HFFc6 (cell line): ENCODE results near the gene UNC5CL. TPM values are rescaled to one million over a fixed set of nuclear protein-coding genes. Genes with fewer than 3 reads are reported as not detected.
A peak's percentile ranks its signal among the peaks of the same experiment; 100 is the strongest.

Experiments
- DNase-seq: peaks from one replicate; pipeline ENCODE4 v3.0.0-alpha.2; 2018
- H3K27ac Mint-ChIP-seq: 2 replicates; pipeline ENCODE4 v1.8.0; 2020; ENCODE audit warnings: mild to moderate bottlenecking, mixed read lengths
- H3K27me3 Mint-ChIP-seq: 2 replicates; pipeline ENCODE4 v1.8.0; 2021; ENCODE audit warnings: mild to moderate bottlenecking, moderate library complexity, mixed read lengths; ENCODE audit not compliant: insufficient read depth
- H3K36me3 Mint-ChIP-seq: 2 replicates; pipeline ENCODE4 v1.8.0; 2021; ENCODE audit warnings: low read depth, mixed read lengths
- H3K4me1 Mint-ChIP-seq: 2 replicates; pipeline ENCODE4 v1.8.0; 2020; ENCODE audit warnings: low read depth, mixed read lengths
- H3K4me3 Mint-ChIP-seq: 2 replicates; pipeline ENCODE4 v1.8.0; 2020; ENCODE audit warnings: mild to moderate bottlenecking, moderate library complexity, mixed read lengths
- H3K9me3 Mint-ChIP-seq: 2 replicates; pipeline ENCODE4 v1.8.0; 2020; ENCODE audit warnings: mild to moderate bottlenecking, mixed read lengths
- CTCF ChIP-seq: fragments of 200-600 bp; sonication (generic); IDR thresholded peaks from 2 replicates; pipeline ENCODE4 v1.5.0; 2021; ENCODE audit warnings: antibody characterized with exemption, mild to moderate bottlenecking
- total RNA-seq, 6 experiments: library from RNA; stranded (reverse); fragmentation: NEBNext Ultra II Directional; extraction: Animal tissue kit (Norgen Biotek cat#: 25700); gene quantifications; 2 replicates in 1 of 6; 3 replicates in 5 of 6; pipeline ENCODE4 v1.2.3, GENCODE V29; 2021

UNC5CL gene
- total RNA-seq, 6 experiments from 2014 or later: not detected

DNA sequence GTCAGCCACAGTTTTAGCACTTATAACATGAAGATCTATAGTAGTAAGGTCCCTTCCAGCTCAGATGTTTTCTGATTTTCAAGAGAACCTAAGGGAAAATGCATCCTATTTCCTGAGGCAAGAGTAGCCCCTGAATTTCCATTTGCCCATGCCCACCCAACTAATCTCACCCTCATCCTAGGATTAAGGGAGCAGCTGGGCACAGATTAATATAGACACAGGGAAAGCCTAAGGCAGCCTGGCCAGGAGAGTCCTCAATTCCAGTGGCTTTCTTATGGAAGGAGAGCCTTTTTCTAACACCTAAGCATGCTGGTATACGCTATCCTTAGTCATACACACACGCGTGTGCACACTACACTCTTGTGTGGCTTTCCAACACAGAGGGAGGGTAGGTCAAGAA lies 15.5 kb upstream of the UNC5CL start:
- no peak for TF ChIP-seq CTCF
- Mint-ChIP-seq H3K36me3 (no peaks in the 10 kb centered on the region), H3K27ac (no peak overlapping the region), H3K9me3 (no peaks in the 10 kb centered on the region), H3K4me3 (no peak overlapping the region), H3K4me1 (peaks cover 19% of the 10 kb centered on the region), H3K27me3 (peaks cover 16% of the 10 kb centered on the region)
- no peak for DNase-seq

DNA sequence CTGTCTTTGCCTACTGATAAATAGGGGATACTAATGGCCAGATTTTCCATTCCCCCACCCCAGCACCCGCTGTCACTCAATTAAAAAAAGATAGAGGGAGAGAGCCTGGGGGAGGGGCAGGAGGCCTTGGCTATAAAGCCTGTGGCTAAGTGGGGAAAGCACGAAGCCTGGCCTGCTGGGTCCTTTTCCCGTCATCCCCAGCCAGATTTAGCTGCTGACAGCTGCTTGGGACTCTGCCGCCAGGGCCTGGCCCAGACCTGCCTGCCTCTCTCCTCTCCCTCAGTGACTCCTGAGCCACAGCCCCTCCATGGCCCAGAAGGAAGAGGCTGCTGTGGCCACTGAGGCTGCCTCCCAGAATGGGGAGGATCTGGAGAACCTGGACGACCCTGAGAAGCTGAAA lies 14.0 kb upstream of the UNC5CL start, which contains the start of gene APOBEC2:
Gene APOBEC2 (plus strand): TSS at position 162 of the 400 bp plus-strand sequence. CDS start 146 bp downstream, at position 308.
- H3K36me3 Mint-ChIP-seq: no peaks in the 10 kb centered on the region
- H3K4me1 Mint-ChIP-seq: peaks cover 22% of the 10 kb centered on the region
- peaks cover 23% of the 10 kb centered on the region for H3K27me3 Mint-ChIP-seq
- no peak for TF ChIP-seq CTCF
- no peak for DNase-seq
- H3K27ac Mint-ChIP-seq: no peak within 1 kb of the TSS
- H3K4me3 Mint-ChIP-seq: no peak within 1 kb of the TSS
- H3K9me3 Mint-ChIP-seq: no peaks in the 10 kb centered on the region

DNA sequence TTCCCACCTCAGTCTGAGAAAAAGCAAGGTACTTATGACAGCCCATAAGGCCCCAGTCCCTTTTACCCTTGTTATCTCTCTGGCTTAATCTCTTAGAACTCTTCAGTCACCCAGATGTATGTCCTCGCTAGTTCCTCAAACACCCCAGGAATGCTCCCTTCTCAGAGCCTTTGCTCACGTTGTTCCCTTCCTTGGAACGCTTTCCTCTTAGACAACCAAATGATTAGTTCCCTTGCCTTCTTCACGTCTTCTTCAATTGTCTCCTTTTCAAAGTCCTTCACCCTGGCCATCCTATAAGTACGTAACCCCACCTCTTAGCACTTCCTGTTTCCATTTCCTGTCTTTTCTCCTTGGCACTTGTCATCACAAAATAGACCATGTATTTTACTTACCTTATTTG lies 12.9 kb upstream of the UNC5CL start:
- Mint-ChIP-seq H3K4me1 (peaks cover 22% of the 10 kb centered on the region), H3K27me3 (peaks cover 29% of the 10 kb centered on the region), H3K9me3 (no peaks in the 10 kb centered on the region)

GRCh38 chr6:41050536-41050935 lies 11.5 kb upstream of the UNC5CL start:
- Mint-ChIP-seq H3K9me3 (no peaks in the 10 kb centered on the region), H3K4me1 (peaks cover 22% of the 10 kb centered on the region), H3K4me3 (no peak overlapping the region), H3K36me3 (no peaks in the 10 kb centered on the region), H3K27me3 (peaks cover 30% of the 10 kb centered on the region), H3K27ac (no peak overlapping the region)
- DNase-seq: no peak
- no peak for TF ChIP-seq CTCF

More for the DNA sequence above, 12.9 kb upstream of the UNC5CL start:
- H3K27ac Mint-ChIP-seq: no peak overlapping the region
- H3K4me3 Mint-ChIP-seq: no peak overlapping the region
- no peaks in the 10 kb centered on the region for H3K36me3 Mint-ChIP-seq
- TF ChIP-seq CTCF: no peak
- DNase-seq: no peak

- DNase-seq: no peak
- Mint-ChIP-seq H3K4me1 (peaks cover 22% of the 10 kb centered on the region), H3K27me3 (peaks cover 29% of the 10 kb centered on the region), H3K9me3 (no peaks in the 10 kb centered on the region), H3K27ac (peak overlapping the region; percentile 80; the same call in 1 of the 2 replicates), H3K36me3 (no peaks in the 10 kb centered on the region), H3K4me3 (peak overlapping the region; percentile 33; the same call in 1 of the 2 replicates)
- TF ChIP-seq CTCF: no peak
Measured at GRCh38 chr6:41049955-41050354, 10.9 kb upstream of the UNC5CL start.

DNA sequence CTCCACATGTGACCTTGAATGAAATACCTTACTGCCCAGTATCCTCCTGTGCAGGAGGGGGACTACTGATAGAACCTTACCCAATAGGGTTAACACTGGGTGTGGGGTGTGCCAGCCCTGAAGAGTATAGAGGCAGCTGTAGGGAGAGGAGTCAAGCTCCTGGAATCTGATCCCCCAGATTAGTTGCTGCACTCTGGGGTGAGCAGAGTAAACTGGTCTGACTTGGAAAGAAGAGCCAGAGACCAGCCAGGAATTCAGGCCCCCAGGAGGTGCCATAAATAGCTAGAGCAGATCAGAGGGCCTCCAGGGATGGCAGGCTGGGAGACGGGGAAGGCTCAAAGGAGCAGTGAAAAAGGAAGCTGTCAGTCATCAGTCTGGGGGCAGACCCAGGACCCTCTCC lies 10.5 kb upstream of the UNC5CL start:
- peaks cover 22% of the 10 kb centered on the region for H3K4me1 Mint-ChIP-seq
- no peaks in the 10 kb centered on the region for H3K9me3 Mint-ChIP-seq
- peaks cover 29% of the 10 kb centered on the region for H3K27me3 Mint-ChIP-seq
- H3K27ac Mint-ChIP-seq: peak overlapping the region; percentile 80; the same call in 1 of the 2 replicates
- DNase-seq: peak; percentile 71
- H3K36me3 Mint-ChIP-seq: no peaks in the 10 kb centered on the region
- peak overlapping the region; percentile 33 for H3K4me3 Mint-ChIP-seq
- TF ChIP-seq CTCF: no peak
